ENCODE measurements around the gene CGA. TPM values are rescaled to one million over a fixed set of nuclear protein-coding genes. Genes with fewer than 3 reads are reported as not detected.

Gene CGA
- total RNA-seq, 1 donor from 2014 or later: not detected

DNA sequence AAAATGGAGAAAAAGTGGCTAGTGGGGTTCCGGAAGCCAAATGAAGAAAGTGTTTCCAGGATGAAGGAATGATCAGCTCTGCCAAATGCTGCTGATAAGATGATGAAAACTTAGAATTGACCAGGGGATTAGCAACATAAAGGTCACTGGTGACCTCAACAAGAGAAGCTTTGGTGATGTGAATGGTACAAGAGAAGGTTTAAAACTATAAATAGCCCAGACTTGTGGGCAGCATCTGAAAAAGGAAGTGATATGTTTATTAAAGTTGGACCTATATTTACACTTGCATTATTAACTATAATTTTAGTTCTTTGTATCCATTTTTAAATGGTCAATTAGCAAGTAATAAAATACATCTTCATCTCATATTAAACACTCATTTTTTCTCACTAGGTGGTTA is 45.1 kb downstream of the CGA start:
- intact Hi-C loops (cut with DNase I): no loop called here
- H3K27ac ChIP-seq: no peak overlapping the region
- no peaks in the 10 kb centered on the region for H3K27me3 ChIP-seq (ENCODE audit: low read depth)
- TF ChIP-seq, protein P1, sequence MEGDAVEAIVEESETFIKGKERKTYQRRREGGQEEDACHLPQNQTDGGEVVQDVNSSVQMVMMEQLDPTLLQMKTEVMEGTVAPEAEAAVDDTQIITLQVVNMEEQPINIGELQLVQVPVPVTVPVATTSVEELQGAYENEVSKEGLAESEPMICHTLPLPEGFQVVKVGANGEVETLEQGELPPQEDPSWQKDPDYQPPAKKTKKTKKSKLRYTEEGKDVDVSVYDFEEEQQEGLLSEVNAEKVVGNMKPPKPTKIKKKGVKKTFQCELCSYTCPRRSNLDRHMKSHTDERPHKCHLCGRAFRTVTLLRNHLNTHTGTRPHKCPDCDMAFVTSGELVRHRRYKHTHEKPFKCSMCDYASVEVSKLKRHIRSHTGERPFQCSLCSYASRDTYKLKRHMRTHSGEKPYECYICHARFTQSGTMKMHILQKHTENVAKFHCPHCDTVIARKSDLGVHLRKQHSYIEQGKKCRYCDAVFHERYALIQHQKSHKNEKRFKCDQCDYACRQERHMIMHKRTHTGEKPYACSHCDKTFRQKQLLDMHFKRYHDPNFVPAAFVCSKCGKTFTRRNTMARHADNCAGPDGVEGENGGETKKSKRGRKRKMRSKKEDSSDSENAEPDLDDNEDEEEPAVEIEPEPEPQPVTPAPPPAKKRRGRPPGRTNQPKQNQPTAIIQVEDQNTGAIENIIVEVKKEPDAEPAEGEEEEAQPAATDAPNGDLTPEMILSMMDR (IDR thresholded peaks at IDR 0.05): no peak
- no peaks in the 10 kb centered on the region for H3K4me1 ChIP-seq
- H3K36me3 ChIP-seq: no peaks in the 10 kb centered on the region
- ATAC-seq: no peak
- no peak for DNase-seq
- no peak overlapping the region for H3K4me3 ChIP-seq
- H3K9me3 ChIP-seq: no peaks in the 10 kb centered on the region

- intact Hi-C loops (cut with DNase I): no loop called here
- Histone ChIP-seq H3K27ac (no peak overlapping the region), H3K4me1 (no peaks in the 10 kb centered on the region), H3K4me3 (no peak overlapping the region), H3K27me3 (ENCODE audit: low read depth) (no peaks in the 10 kb centered on the region), H3K36me3 (no peaks in the 10 kb centered on the region), H3K9me3 (no peaks in the 10 kb centered on the region)
- no peak for ATAC-seq
- TF ChIP-seq, protein P1 (IDR thresholded peaks at IDR 0.05): no peak
- DNase-seq: no peak
Observed at GRCh38 chr6:87045521-87046075, 49.3 kb downstream of the CGA start.

- no peaks in the 10 kb centered on the region for H3K4me1 ChIP-seq
- intact Hi-C loops (cut with DNase I): no loop called here
Observed at GRCh38 chr6:87040729-87041128, 54.2 kb downstream of the CGA start.

More at GRCh38 chr6:87040729-87041128, 54.2 kb downstream of the CGA start:
- no peaks in the 10 kb centered on the region for H3K36me3 ChIP-seq
- H3K4me3 ChIP-seq: no peak overlapping the region
- no peak overlapping the region for H3K27ac ChIP-seq
- ATAC-seq: no peak
- TF ChIP-seq, protein P1 (IDR thresholded peaks at IDR 0.05): no peak
- DNase-seq: no peak
- no peaks in the 10 kb centered on the region for H3K27me3 ChIP-seq (ENCODE audit: low read depth)
- H3K9me3 ChIP-seq: no peaks in the 10 kb centered on the region

Other genes with a start within 250 kb of the CGA start
- not detected for gene HTR1E, start 157.6 kb downstream of the CGA start, total RNA-seq
- gene ZNF292, start 60.5 kb upstream of the CGA start, total RNA-seq: 43.1 TPM
- 11.1 TPM for gene SMIM8, start 227.5 kb upstream of the CGA start, total RNA-seq
- 0.44 TPM for gene GJB7, start 234.2 kb upstream of the CGA start, total RNA-seq
- 4.2 TPM for gene C6orf163, start 249.7 kb upstream of the CGA start, total RNA-seq